DND-41 (cell line): ENCODE results near the gene MACC1.

Experiments
- EZH2 ChIP-seq: IDR thresholded peaks from 3 replicates; pipeline ENCODE4 v1.6.1; 2012; ENCODE audit warnings: borderline replicate concordance, low read depth, mild to moderate bottlenecking, moderate library complexity, low read length, inconsistent platforms; ENCODE audit not compliant: severe bottlenecking
- TF ChIP-seq, protein P1 (sequence below): IDR thresholded peaks from 2 replicates; pipeline ENCODE4 v1.5.1; 2012; ENCODE audit warnings: borderline replicate concordance, low read length, moderate library complexity, mild to moderate bottlenecking; ENCODE audit not compliant: poor library complexity, severe bottlenecking; ENCODE audit errors: extremely low read depth

DNA sequence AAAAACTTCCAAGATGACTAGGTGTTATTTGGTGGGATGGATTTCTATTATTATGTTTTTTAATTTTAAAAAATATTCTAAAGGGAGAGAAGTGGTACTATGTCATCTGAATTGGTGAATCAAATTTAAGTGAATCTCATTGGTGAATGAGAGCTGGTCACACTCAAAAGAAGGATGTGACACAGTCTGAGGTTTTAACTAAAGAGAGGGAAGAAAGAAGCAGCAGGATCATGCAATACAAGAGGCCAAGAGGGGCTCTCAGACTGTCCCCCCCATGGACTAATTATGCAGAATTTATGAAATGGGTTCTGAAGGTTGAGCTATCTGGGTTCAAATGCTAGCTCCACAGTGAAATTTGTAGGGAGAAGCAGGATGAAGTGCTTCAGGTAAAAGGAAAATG is 16.2 kb downstream of the MACC1 start:
- TF ChIP-seq, protein P1, sequence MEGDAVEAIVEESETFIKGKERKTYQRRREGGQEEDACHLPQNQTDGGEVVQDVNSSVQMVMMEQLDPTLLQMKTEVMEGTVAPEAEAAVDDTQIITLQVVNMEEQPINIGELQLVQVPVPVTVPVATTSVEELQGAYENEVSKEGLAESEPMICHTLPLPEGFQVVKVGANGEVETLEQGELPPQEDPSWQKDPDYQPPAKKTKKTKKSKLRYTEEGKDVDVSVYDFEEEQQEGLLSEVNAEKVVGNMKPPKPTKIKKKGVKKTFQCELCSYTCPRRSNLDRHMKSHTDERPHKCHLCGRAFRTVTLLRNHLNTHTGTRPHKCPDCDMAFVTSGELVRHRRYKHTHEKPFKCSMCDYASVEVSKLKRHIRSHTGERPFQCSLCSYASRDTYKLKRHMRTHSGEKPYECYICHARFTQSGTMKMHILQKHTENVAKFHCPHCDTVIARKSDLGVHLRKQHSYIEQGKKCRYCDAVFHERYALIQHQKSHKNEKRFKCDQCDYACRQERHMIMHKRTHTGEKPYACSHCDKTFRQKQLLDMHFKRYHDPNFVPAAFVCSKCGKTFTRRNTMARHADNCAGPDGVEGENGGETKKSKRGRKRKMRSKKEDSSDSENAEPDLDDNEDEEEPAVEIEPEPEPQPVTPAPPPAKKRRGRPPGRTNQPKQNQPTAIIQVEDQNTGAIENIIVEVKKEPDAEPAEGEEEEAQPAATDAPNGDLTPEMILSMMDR: no peak
- TF ChIP-seq EZH2: no peak
